Tibial nerve (tissue), 3 donors: Measurements from ENCODE around the gene CFAP46.

Experiments used
- POLR2A ChIP-seq, 2 donors: fragments of 450-650 bp; IDR thresholded peaks; one replicate each; pipeline ENCODE4 v1.6.1; 2017; ENCODE audit warnings: antibody characterized with exemption in 2 of 2, mild to moderate bottlenecking in 2 of 2, moderate library complexity in 2 of 2
- TF ChIP-seq, protein P1 (sequence below), 5 experiments: fragments of 200-600 bp in 3 of 5; fragments of 450-650 bp in 2 of 5; sonication (generic) in 3 of 5; IDR thresholded peaks; one replicate each; pipeline ENCODE4 v1.5.1; 2016 to 2019; ENCODE audit warnings: antibody characterized with exemption in 5 of 5, mild to moderate bottlenecking in 3 of 5, moderate library complexity in 2 of 5

DNA sequence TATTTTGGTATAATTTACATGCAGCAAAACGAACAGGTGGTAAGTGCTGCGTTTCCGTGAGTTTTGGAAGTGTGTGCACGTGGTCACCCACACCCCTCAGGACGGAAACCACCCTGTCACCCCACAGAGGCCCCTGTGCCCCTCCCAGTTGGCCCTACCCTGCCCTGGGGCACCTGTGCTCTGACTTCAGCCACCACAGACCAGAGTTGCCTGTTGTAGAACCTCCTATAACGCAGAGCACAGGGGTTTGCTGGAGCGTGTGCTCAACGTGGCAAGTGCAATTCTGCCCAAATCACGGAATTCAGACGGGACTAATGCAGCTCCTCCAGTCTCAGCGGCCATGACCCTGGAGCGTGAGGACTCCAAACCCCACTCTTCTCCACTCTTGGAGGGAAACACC lies 9.6 kb upstream of the CFAP46 start:
- TF ChIP-seq, protein P1, sequence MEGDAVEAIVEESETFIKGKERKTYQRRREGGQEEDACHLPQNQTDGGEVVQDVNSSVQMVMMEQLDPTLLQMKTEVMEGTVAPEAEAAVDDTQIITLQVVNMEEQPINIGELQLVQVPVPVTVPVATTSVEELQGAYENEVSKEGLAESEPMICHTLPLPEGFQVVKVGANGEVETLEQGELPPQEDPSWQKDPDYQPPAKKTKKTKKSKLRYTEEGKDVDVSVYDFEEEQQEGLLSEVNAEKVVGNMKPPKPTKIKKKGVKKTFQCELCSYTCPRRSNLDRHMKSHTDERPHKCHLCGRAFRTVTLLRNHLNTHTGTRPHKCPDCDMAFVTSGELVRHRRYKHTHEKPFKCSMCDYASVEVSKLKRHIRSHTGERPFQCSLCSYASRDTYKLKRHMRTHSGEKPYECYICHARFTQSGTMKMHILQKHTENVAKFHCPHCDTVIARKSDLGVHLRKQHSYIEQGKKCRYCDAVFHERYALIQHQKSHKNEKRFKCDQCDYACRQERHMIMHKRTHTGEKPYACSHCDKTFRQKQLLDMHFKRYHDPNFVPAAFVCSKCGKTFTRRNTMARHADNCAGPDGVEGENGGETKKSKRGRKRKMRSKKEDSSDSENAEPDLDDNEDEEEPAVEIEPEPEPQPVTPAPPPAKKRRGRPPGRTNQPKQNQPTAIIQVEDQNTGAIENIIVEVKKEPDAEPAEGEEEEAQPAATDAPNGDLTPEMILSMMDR (IDR thresholded peaks at IDR 0.05): no peak
- TF ChIP-seq POLR2A (IDR thresholded peaks at IDR 0.05): no peak
